Epithelial cell of esophagus (primary cell): Measurements from ENCODE around the gene UVRAG.

Experiments used
- DNase-seq: peaks from one replicate; pipeline ENCODE4 v3.0.0; 2010; ENCODE audit warnings: low read depth
- H3K4me3 ChIP-seq: 2 replicates; pipeline ENCODE4 v1.5.1; 2011; ENCODE audit warnings: mild to moderate bottlenecking, low read length, control low read depth
- TF ChIP-seq, protein P1 (sequence below): IDR thresholded peaks from 2 replicates; pipeline ENCODE4 v1.5.1; 2011; ENCODE audit warnings: low read depth, mild to moderate bottlenecking, low read length, control low read depth, inconsistent platforms; ENCODE audit not compliant: insufficient read depth; ENCODE audit errors: missing control alignments

UVRAG gene

GRCh38 chr11:75939992-75940391, 125.0 kb downstream of the UVRAG start:
- no peak overlapping the region for H3K4me3 ChIP-seq
- no peak for DNase-seq
- TF ChIP-seq, protein P1, sequence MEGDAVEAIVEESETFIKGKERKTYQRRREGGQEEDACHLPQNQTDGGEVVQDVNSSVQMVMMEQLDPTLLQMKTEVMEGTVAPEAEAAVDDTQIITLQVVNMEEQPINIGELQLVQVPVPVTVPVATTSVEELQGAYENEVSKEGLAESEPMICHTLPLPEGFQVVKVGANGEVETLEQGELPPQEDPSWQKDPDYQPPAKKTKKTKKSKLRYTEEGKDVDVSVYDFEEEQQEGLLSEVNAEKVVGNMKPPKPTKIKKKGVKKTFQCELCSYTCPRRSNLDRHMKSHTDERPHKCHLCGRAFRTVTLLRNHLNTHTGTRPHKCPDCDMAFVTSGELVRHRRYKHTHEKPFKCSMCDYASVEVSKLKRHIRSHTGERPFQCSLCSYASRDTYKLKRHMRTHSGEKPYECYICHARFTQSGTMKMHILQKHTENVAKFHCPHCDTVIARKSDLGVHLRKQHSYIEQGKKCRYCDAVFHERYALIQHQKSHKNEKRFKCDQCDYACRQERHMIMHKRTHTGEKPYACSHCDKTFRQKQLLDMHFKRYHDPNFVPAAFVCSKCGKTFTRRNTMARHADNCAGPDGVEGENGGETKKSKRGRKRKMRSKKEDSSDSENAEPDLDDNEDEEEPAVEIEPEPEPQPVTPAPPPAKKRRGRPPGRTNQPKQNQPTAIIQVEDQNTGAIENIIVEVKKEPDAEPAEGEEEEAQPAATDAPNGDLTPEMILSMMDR = no peak

- H3K4me3 ChIP-seq = no peak overlapping the region
- DNase-seq = no peak
- TF ChIP-seq, protein P1 = no peak
Observed at GRCh38 chr11:75940911-75941310, 125.9 kb downstream of the UVRAG start.

GRCh38 chr11:75944515-75944914, 129.5 kb downstream of the UVRAG start:
- TF ChIP-seq, protein P1 = no peak
- no peak for DNase-seq
- H3K4me3 ChIP-seq = no peak overlapping the region

- TF ChIP-seq, protein P1 = no peak
- no peak for DNase-seq
- H3K4me3 ChIP-seq = no peak overlapping the region
Observed at GRCh38 chr11:75945446-75945845, 130.4 kb downstream of the UVRAG start.

- TF ChIP-seq, protein P1 = no peak
- no peak for DNase-seq
- no peak overlapping the region for H3K4me3 ChIP-seq
Observed at GRCh38 chr11:75945947-75946346, 130.9 kb downstream of the UVRAG start.

DNA sequence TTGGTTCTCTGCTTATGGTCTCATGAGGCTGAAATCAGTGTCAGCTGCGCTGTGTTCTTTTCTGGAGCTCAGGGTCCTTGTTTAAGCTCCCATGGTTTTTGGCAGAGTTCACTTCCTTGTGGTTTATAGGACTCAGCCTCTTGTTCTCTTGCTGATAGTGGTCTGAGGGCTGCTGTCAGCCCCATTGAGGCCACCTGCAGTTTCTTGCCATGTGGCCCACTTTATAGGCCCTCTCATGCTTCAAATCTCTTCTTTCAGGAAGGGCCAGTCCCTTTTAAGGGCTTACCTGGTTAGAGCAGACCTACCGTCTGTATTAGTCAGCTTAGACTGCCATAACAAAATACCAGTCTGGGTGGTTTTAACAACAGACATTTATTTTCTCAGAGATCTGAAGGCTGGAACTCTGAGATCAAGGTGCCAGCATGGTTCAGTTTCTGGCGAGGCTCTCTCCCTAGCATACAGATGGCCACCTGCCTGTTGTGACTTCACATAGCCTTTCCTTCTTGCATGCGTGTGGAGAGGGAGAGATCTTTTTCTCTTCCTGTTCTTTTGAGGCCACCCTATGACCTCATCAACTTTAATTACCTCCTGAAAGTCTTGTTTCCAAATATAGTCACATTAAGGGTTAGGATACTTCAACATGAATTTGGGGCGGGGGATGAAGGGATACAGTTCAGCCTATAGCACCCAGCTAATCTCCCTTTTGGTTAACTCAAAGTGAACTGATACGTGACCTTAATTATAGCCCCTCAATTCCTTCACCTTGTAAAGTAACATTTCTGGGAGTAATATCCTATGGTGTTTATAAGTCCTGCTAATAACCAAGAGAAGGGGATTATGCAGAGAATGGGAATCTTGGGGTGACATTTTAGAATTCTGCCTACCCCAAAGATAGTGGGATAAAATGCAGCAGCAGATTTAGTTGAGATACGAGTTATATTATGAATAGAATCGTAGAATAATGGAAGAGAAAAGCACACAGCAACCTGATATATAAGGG, 131.8 kb downstream of the UVRAG start:
- TF ChIP-seq, protein P1 = no peak
- DNase-seq = peak; percentile 52

More for the DNA sequence above, 131.8 kb downstream of the UVRAG start:
- H3K4me3 ChIP-seq = no peak overlapping the region
